Right lobe of liver (tissue), 4 donors: ENCODE data around the gene EDC4.

ENCODE experiments used
- POLR2A ChIP-seq: fragments of 450-650 bp; IDR thresholded peaks from one replicate; pipeline ENCODE4 v1.6.1; 2017; ENCODE audit warnings: antibody characterized with exemption, mild to moderate bottlenecking
- TF ChIP-seq, protein P1 (sequence below), 4 donors: fragments of 200-600 bp in 3 of 4; fragments of 450-650 bp in 1 of 4; IDR thresholded peaks; one replicate each; pipeline versions ENCODE4 v1.5.1 to v1.8.0; 2016 to 2022; ENCODE audit warnings: antibody characterized with exemption in 4 of 4, mild to moderate bottlenecking in 2 of 4
- donor health status: DM: no; HTN: no; CAD: no.
- donor health status: DM: no; HTN: no; CAD: no.
- donor health status: DM: no; HTN: yes; CAD: no.

DNA sequence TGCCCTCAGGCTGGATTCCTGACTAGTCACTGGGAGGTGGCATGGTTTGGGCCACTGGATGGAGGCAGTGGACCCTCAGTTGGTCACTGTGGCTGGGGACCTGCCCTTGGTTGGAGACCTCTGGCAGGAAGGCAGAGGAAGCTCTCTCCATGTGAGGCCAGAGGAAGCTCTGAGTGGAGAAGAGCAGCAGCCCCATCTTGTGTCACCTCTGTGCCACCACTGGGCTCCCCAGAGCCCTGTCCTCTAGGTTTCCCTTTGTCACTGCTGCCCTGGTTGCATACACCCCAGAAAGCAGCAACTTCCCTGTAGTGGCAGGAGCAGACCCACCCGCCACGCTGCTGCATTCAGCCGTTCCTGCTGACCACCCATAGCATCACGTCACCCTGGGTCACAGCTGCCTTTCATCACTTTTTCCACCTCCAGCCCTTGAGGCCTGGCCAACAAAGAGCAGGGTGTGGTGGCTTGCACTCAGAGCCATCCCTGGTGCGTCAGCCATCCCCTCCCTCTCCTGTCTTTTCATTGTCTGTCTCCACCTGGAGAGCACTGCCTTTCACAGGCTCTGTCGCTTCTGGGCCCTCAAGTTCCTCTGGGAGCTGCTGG lies 46.9 kb downstream of the EDC4 start:
- TF ChIP-seq, protein P1, sequence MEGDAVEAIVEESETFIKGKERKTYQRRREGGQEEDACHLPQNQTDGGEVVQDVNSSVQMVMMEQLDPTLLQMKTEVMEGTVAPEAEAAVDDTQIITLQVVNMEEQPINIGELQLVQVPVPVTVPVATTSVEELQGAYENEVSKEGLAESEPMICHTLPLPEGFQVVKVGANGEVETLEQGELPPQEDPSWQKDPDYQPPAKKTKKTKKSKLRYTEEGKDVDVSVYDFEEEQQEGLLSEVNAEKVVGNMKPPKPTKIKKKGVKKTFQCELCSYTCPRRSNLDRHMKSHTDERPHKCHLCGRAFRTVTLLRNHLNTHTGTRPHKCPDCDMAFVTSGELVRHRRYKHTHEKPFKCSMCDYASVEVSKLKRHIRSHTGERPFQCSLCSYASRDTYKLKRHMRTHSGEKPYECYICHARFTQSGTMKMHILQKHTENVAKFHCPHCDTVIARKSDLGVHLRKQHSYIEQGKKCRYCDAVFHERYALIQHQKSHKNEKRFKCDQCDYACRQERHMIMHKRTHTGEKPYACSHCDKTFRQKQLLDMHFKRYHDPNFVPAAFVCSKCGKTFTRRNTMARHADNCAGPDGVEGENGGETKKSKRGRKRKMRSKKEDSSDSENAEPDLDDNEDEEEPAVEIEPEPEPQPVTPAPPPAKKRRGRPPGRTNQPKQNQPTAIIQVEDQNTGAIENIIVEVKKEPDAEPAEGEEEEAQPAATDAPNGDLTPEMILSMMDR (IDR thresholded peaks at IDR 0.05): peak in 1 of 4 donors; percentile 8
- TF ChIP-seq POLR2A: no peak
